Posterior cingulate gyrus (tissue), 11 donors: ENCODE data around the gene WDR90.

Experiments used
- DNase-seq, 10 donors: peaks; one replicate each; pipeline versions ENCODE4 v3.0.0 to v3.0.0-alpha.2; 2020 to 2021; ENCODE audit warnings: mixed read lengths in 3 of 10
- intact Hi-C: fragments of 100-400 bp; cut with DNase I; formaldehyde crosslinking; loops from one replicate; pipeline ENCODE4 v1.15.1; 2023

The WDR90 gene

GRCh38 chr16:648781-649589 is at the start of gene WDR90:
Gene WDR90 (plus strand): TSS chr16:649365. CDS start chr16:649417, 52 bp downstream.
- intact Hi-C loops: no loop called here

GRCh38 chr16:600781-601180 is 48.4 kb upstream of the WDR90 start:
- peak in 1 of 10 donors; percentile 53 for DNase-seq
- intact Hi-C loops: no loop called here

More at GRCh38 chr16:648781-649589, at the start of gene WDR90:
- DNase-seq: peak; percentile 92 to 99 (median 96)

GRCh38 chr16:603933-604332 is 45.2 kb upstream of the WDR90 start:
- DNase-seq: no peak
- intact Hi-C loops: no loop called here

- DNase-seq: no peak
- intact Hi-C loops: no loop called here
Measured at GRCh38 chr16:606656-607307, 42.4 kb upstream of the WDR90 start.

GRCh38 chr16:608019-608418 is 41.1 kb upstream of the WDR90 start:
- intact Hi-C loops: no loop called here

GRCh38 chr16:609316-609715 is 39.8 kb upstream of the WDR90 start:
- no peak for DNase-seq
- intact Hi-C loops: no loop called here

More at GRCh38 chr16:608019-608418, 41.1 kb upstream of the WDR90 start:
- no peak for DNase-seq

GRCh38 chr16:609984-610383 is 39.2 kb upstream of the WDR90 start:
- peak in 1 of 10 donors; percentile 66 for DNase-seq
- intact Hi-C loops: no loop called here

GRCh38 chr16:610513-611381 is 38.4 kb upstream of the WDR90 start:
- intact Hi-C loops: no loop called here
- peak; percentile 56 to 96 (median 69) for DNase-seq

GRCh38 chr16:615122-615521 is 34.0 kb upstream of the WDR90 start:
- DNase-seq: peak in 2 of 10 donors; percentile 75 to 76
- intact Hi-C loops: no loop called here

- intact Hi-C loops: no loop called here
- no peak for DNase-seq
Measured at GRCh38 chr16:616733-617586, 32.2 kb upstream of the WDR90 start.

- intact Hi-C loops: no loop called here
- peak in 1 of 10 donors; percentile 64 for DNase-seq
Measured at GRCh38 chr16:617855-618254, 31.3 kb upstream of the WDR90 start.

GRCh38 chr16:619476-620100 is 29.6 kb upstream of the WDR90 start:
- intact Hi-C loops: no loop called here
- peak in 1 of 10 donors; percentile 72 for DNase-seq

- peak in 2 of 10 donors; percentile 76 to 86 for DNase-seq
- intact Hi-C loops: no loop called here
Measured at GRCh38 chr16:620700-621525, 28.3 kb upstream of the WDR90 start.

- DNase-seq: peak in 4 of 10 donors; percentile 41 to 91 (median 64)
- intact Hi-C loops: no loop called here
Measured at GRCh38 chr16:621526-622105, 27.5 kb upstream of the WDR90 start.

GRCh38 chr16:622920-623280 is 26.3 kb upstream of the WDR90 start:
- no peak for DNase-seq
- intact Hi-C loops: no loop called here

GRCh38 chr16:624526-625070 is 24.6 kb upstream of the WDR90 start:
- DNase-seq: peak in 1 of 10 donors; percentile 72
- intact Hi-C loops: no loop called here

- peak in 1 of 10 donors; percentile 57 for DNase-seq
- intact Hi-C loops: no loop called here
Measured at GRCh38 chr16:625117-625976, 23.8 kb upstream of the WDR90 start.
